HS-27A (cell line): Measurements from ENCODE around the gene TSPEAR.
"Not testable (repeated sequence)": the region's sequence is repeated elsewhere in the genome, so short reads cannot be mapped to it uniquely, and the experiment has no call there.

ENCODE experiments used
- DNase-seq: peaks from one replicate; pipeline ENCODE4 v3.0.0-alpha.2; 2012; ENCODE audit warnings: low read depth, missing footprints

TSPEAR gene

DNA sequence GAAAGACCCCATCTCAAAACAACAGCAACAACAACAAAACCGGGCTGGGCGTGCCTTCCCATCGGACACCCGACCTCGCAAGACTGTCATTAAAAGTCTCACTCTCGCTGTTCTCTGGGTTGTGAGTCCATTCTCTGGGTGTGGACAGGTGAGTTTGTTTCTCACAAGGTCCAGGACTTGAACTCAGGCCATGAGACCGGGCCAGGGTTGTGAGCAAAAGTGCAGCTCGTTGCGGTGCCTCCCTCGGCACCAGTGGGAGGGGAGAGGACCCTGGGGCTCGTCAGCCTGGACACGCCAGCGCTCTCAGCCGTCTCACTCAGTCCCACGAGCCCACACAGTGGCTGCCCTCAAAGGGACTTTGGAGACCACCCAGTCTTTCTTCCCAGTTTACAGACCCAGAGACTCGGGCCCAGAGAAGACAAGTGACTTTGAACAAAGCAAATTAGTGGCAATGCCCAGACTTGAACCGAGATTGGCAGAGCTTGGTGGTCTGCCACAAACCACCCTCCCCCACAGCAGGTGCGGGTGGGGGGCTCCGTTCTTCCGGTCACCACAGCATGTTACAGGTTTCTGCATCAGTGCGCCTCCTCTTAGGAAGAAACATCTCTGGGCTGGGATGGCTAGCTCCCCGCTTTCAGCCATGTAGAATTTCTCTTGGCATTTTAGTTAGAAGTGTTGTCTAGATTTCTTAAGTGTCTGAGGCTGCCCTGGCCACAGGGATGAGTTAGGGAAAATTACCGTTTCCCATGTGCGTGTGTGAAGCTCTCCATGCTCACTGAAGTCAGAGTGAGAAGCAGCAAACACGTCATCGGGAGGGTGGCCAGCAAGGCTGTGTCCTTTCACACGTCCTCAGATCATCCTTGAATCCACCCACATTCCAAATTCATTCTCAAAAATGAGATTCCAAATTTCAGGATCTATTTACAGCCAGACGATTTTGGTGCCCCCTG is 227.8 kb downstream of the TSPEAR start:
- DNase-seq, result no peak

DNA sequence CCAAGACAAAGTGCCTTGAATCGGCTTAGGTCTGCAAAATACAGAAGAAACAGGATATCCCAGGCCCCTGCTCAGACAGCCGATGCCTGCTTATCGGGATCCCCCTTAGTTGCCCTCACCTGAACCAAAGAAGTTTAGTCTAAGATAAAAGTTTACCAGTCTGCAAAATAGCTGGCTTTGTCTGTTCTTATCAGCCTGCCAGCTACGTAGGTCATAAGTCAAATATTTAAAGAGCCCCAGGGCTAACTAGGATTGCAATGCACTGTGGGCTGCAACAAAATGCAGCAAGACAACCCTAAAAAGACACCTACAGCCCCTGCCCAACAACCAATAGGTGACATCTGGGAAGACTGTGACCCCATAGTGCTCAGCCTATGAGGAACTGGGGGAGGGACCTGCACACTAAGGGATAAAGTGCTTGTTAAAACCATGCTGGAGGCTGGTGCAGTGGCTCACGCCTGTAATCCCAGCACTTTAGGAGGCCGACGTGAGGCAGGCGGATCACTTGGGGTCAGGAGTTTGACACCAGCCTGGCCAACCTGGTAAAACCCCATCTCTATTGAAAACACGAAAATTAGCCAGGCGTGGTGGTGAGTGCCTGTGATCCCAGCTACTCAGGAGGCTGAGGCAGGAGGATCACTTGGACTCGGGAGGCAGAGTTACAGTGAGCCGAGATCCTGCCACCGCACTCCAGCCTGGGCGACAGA is 228.6 kb downstream of the TSPEAR start:
- DNase-seq, result no peak

DNA sequence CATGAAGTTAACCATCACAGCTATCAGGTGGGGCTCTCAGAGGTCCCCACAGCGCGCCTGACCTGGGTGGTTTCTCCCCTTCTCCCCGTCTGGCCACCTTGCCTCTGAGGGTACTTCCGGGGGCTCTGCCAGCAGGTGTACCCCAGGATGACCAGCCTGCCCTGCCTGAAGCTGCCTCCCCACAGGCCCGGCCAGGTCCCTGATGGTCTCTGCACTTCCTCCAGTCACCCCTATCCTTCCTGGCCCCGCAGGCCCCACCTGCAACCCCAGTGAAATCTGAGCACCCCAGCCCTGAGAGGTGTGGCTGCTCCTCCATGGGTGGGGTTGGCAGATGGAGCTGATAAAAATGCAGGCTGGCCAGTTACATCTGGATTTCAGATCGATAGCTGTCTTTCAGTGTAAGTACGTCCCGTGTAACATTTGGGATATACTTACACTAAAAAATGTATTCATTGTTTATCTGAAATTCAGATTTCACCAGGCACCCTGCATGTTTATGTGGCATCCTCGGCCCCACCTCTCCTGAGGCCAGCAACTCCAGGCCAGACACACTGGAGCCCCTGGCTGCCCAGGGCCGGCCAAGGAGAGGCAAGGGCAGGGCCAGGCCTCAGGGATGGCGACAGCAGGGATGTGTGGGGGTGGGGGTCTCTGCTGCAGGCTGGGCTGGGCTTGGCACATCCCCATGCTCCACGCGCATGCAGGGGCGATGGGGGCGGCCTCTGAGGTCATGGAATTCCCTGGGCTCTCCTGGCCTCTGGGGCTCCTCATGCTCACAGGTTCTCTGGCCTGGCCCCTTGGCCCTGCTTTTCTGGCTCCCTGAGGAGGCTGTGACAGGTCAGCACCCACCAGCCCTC is 230.9 kb downstream of the TSPEAR start:
- no peak for DNase-seq

DNA sequence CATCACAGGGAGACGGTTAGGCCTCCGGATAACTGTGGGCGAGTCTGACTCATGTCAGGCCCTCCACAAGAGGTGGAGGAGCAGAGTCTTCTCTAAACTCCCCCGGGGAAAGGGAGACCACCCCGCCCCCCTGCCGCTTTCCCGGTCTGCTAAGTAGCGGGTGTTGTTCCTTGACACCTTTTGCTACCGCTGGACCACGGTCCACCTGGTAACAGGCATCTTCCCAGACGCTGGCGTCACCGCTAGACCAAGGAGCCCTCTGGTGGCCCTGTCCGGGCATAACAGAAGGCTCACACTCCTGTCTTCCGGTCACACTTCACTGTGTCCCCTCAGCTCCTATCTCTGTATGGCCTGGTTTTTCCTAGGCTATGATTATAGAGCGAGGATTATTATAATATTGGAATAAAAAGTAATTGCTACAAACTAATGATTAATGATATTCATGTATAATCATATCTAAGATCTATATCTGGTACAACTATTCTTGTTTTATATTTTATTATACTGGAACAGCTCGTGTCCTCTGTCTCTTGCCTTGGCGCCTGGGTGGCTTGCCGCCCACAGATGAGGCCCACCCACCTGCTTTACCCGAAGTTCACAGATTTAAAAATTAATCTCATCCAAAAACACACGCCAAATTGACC is 231.7 kb downstream of the TSPEAR start:
- DNase-seq, result not testable (repeated sequence)

DNA sequence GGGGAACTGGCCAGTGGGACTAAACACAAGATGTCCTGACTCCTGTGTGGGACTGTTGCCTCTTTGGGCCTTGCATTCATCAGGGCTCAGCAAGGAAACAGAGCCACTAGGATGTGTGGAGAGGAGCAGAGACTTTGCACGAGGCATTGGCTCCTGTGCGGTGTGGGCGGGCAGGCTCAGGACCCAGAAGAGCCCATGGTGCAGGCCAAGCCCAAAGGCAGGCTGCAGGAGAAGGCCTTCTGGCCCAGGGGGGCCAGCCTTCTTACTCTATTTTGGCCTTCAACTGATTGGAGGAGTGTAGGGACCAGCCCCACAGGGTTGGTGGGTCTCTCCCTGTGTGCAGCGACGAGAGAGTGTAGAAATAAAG is 232.6 kb downstream of the TSPEAR start:
- no peak for DNase-seq

DNA sequence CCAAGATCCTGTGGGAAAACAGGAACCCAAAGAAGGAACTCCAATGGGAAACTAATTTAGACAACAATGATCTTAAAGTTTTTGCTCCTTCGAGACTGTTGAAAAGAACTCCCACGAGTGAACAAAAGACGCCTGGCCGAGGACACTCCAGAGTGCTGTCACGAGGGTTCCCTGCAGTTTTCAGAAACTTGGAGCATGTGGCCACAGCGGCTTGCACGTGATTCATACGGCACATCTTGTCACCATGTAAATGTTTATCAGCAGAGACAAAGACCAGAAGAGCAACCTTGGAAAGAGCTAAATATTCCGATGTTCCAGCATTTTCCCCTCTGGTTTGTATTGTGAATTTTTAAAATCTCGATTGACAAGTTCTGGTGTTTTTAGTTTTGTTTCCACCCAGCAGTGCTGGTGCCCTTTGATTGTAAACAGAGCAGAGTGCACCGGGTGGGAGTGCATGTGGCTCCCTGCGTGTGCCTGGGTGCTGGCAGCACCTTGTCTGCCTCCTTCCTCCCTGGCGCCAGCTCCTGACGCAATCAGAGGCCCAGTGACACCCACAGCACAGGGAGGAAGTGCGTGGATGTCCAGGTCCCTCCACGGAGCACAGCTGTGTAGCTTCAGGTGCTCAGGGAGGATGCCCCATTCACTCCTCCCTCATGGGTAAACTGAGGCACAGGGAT is 233.1 kb downstream of the TSPEAR start:
- DNase-seq, result no peak

GRCh38 chr21:44477712-44478111 is 233.7 kb downstream of the TSPEAR start:
- DNase-seq, result no peak

DNA sequence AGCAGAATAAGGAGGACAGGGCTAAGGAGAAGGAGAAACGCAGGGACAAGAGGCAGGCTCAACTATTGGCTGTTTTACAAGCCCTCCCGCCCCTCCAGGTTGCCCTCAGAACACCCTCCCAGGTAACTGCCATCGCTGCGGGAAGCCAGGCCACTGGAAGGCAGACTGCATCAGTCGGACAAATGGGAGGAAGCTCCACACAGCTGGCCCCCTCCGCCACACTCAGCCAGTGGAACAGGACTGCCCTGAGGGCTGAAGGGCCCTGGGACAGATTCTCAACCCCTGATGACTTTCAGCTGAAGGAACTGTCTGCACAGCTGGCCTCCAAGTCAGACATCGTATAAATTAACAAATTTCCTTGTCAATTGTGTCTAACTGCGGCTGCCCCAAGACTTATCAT is 234.2 kb downstream of the TSPEAR start:
- DNase-seq, result no peak

DNA sequence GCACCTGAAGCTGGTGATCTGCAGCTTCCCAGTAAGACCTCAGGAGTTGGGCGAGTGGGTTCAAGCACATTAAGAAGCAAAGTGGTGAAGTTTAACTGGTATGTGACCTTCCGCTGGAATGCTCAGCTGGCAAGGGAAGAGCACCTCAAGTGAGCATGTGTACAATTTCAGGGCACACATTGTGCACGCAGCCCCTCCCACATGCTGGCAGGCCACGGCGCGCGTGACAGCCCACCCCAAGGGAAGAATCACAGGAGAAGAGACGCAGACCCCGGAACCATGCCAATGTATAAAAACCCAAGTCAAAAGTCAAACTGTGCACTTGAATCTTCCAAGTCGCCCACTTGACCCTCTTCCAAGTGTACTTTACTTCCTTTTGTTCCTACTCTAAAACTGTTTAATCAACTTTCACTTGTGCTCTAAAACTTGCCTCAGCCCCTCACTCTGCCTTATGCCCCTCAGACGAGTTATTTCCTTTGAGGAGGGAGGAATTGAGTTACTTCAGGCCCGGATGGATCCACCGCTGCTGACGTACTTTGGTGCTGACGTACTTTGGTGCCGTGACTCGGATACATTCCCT is 236.0 kb downstream of the TSPEAR start:
- no peak for DNase-seq

DNA sequence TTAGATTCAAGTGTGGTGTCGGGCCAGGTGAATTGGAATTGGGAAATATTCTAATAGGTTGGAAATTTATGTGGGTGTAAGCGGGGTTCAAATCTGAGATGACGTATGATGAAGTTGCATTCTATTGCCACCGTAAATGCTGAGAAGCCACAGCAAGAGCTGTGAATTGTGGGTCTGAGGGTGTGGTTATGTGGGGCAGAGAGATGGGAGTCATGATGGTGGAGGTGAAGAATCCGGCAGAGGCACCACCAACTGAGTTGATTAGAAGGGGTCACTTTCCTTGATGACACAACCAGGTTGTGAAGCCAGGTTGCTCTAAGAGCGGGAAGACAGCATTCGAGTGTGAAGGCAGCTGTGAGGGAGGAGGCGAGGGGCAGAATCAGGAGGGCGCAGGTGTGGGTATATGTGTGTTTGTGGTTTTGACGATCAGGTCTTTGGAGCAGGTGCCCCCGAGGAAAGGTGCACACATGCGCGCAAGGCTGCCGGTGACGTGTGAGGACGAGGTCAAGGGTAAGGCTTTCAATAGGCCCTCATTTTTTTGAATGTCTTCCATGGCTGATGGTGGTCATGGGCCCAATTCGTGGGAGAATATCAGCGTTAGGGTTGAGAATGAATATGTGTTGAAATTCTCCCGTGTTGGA is 237.3 kb downstream of the TSPEAR start:
- DNase-seq, result no peak

- no peak for DNase-seq
These were observed 239.4 kb downstream of the TSPEAR start for GRCh38 chr21:44471996-44472395.

DNA sequence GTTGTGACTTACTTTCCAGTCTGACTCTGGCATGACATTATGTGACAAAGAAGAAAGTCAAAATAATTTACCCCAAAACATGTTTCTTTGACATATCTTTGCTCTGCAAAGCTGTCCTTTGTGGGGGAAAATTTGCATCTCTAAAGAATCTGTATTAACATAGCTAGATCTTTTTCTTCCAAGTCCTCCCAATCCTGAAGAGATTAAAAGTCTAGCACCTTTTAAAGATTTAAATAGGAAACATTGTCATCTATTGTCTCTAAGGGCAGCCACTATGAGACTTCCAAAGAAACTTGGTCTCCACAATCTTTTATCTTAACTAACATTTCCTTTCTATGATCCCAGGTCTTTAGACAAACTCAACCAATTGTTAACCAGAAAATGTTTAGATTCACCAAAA is 240.0 kb downstream of the TSPEAR start:
- DNase-seq, result no peak

GRCh38 chr21:44467859-44468195 is 243.5 kb downstream of the TSPEAR start:
- DNase-seq, result no peak

DNA sequence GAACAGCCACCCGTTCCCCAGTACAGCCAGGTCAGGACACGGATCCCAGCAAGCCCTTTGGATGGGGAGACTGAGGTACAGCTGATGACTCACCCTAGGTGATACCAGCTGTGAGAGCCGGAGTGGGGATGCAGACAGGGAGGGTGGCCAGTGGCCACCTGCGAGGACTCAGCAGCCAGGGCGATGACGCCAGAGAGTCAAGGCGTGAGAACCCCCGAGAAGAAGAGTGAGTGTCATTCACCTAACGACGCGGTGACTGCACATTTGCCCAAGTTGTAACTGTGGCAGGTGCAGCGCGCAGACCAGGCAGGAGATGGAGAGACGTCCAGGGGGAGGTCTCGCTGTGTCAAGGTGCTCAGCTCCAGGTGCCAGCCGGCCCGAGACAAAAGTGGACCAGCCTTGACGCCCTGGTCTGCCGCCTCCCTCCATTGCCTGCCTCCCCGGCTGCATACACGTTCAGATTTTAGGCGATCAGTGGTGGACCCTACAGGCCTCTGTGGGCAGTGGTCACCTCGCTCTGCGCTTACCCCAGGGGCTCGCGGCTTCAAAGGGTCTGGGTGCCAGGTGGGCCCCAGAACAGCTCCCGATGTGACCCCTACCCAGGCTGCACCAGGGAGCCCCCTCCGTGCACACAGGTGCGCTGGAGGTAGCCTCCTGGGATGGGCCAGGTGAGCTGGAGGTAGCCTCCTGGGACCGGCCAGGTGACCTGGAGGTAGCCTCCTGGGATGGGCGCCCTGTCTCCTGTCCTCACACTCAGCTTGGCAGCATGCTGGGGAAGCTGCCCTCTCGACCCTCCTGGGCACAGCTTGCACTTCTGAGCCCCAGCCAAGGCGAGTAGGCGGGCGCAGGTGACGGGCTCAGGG is 244.1 kb downstream of the TSPEAR start:
- no peak for DNase-seq

DNA sequence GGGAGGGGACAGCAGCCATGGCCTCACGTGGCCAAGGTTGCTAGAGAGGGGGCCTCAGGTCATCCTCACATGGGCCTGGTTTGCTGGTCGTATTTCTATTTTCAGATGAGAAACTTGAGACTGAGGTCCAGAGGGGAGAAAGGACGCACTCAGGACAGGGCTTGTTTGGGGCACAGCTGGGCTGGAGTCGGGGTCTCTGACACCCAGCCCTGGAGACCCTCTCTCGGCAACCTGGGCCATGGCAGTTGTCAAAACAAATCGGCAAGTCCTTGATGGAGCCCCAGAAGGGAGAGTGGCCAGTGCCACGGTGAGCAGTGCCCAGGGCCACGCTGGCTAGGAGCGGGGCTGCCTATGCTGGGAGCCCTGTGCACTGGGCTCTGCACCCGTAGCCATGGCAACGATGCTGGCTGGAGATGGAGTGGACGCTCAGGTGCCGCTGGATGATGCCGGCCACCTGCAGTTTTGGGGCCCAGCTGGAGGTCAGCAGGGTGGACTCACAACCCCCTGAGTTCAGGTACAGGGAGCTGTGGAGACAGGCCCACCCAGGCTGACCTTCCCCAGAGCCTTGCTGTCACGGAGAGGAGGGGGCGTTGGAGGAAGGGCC is 244.9 kb downstream of the TSPEAR start:
- DNase-seq, result no peak

DNA sequence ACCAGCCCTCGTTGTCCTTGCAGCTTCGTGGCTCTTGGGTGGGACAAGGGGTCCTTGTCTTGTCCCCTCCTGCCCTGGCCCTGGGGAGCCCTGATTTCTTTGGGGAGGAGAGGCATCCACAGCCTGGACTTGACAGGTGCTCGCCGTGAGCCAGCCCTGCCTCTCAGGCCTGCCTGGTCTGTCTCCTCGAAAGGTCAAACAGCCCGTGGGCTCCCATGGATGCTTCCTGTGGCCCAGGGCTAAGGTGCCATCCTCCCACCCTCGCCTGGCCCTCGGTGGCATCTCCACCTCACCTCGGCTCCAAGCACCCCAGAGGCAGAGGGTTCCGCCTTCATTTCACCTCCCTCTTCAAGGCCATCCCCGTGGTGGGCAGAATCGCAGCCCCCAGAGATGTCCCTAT is 247.0 kb downstream of the TSPEAR start:
- no peak for DNase-seq

GRCh38 chr21:44463724-44464123 is 247.6 kb downstream of the TSPEAR start:
- DNase-seq, result no peak

GRCh38 chr21:44462834-44463200 is 248.6 kb downstream of the TSPEAR start:
- DNase-seq, result no peak
